ENCODE measurements around the gene ARMC3. TPM values are rescaled to one million over a fixed set of nuclear protein-coding genes. Genes with fewer than 3 reads are reported as not detected.

The ARMC3 gene
- total RNA-seq, 1 experiment from 2014 or later = 0.09 TPM

DNA sequence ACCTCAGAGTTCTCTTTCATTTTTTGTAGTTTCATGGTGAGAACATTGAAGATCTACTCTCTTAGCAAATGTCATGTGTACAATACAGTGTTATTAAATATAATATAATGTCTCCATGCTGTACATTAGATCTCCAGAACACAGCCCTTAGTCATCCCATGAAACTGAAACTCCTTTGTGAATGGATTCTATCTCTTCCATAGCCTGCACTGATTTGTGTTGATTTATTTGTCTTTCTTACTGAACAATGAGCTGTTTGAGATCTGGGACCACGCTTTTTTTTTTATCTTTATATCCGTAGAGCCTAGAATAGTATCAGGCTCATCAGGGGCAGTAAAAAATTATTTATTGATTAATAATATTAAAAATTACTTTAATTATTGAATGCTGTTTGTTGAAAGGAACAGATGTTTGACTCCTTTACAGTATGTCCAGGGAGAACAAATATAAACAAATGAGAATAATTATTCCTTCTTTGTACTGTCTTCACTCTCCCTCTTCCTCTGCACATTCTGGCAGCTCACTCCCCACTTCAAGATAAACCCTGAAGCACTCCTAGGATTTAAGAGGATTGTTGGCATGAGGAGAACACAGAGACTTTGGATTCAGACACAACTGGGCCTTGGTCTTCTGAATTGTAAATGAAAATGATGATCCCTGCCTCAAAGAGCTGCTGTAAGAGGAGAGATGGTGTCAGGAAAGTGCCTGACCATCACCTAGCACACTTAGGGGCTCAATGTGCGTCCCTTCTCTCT is 85.9 kb downstream of the ARMC3 start:
- Mint-ChIP-seq H3K4me3 (no peak overlapping the region), H3K27me3 (ENCODE audit: low read depth) (peaks cover 8% of the 10 kb centered on the region), H3K9me3 (no peaks in the 10 kb centered on the region; a peak in 1 of 5 replicates), H3K4me1 (no peaks in the 10 kb centered on the region; a peak in 1 of 4 replicates), H3K36me3 (ENCODE audit: insufficient read depth in 1 of 3, low read depth in 3 of 3) (no peaks in the 10 kb centered on the region), H3K27ac (no peak overlapping the region)
- H3K4me2 ChIP-seq (ENCODE audit: insufficient read depth, insufficient read length, low read length) = no peak overlapping the region
- no peak for DNase-seq
- no peak overlapping the region for H2AFZ ChIP-seq (ENCODE audit: low read length)
- H2BK20ac ChIP-seq (ENCODE audit: low read depth, low read length, poor library complexity, severe bottlenecking) = no peak overlapping the region
- no peak overlapping the region for H3K23ac ChIP-seq (ENCODE audit: insufficient read length, low read depth, low read length)
- H3K23me2 ChIP-seq (ENCODE audit: insufficient read length, low read depth, low read length, poor library complexity, severe bottlenecking) = no peaks in the 10 kb centered on the region
- no peak overlapping the region for H2BK15ac ChIP-seq (ENCODE audit: low read depth, low read length)
- H4K8ac ChIP-seq (replicated peaks; ENCODE audit: insufficient read length, low read depth, low read length) = no peak overlapping the region
- H3K18ac ChIP-seq (ENCODE audit: insufficient read length, low read depth, low read length) = no peak overlapping the region
- no peak overlapping the region for H3K14ac ChIP-seq (ENCODE audit: insufficient read depth, low read length)
- H3K4ac ChIP-seq (ENCODE audit: low read depth, low read length) = no peak overlapping the region
- H3K27ac ChIP-seq (ENCODE audit: insufficient read length, low read depth, low read length) = no peak overlapping the region
- no peak overlapping the region for H2BK5ac ChIP-seq (ENCODE audit: insufficient read length, low read length)
- no peak overlapping the region for H3K56ac ChIP-seq (ENCODE audit: insufficient read length, low read depth, low read length)
- no peak overlapping the region for H4K91ac ChIP-seq (ENCODE audit: insufficient read length, low read depth, low read length)
- H2BK120ac ChIP-seq (ENCODE audit: low read depth, low read length, poor library complexity, severe bottlenecking) = no peak overlapping the region
- H2BK12ac ChIP-seq (ENCODE audit: insufficient read length, low read depth, low read length) = no peak overlapping the region
- no peaks in the 10 kb centered on the region for H3K4me1 ChIP-seq (ENCODE audit: insufficient read depth, low read length)
- H3K9ac ChIP-seq (ENCODE audit: extremely low read depth, insufficient read length, low read length) = no peak overlapping the region
- no peak overlapping the region for H3T11ph ChIP-seq (ENCODE audit: low read length)
- no peak overlapping the region for H4K5ac ChIP-seq (ENCODE audit: insufficient read length, low read depth, low read length)
- no CpG with 5 or more reads among the region's 3 CpGs for WGBS (ENCODE audit: extremely low coverage, insufficient read length, low lambda C conversion rate)
- no peaks in the 10 kb centered on the region for H4K20me1 ChIP-seq (ENCODE audit: control insufficient read depth, insufficient read depth, insufficient read length)
- H3K79me1 ChIP-seq (ENCODE audit: insufficient read depth, low read depth, low read length, poor library complexity, severe bottlenecking) = no peaks in the 10 kb centered on the region
- H2AK5ac ChIP-seq (ENCODE audit: insufficient read length, low read length) = no peak overlapping the region
- no peaks in the 10 kb centered on the region for H3K79me2 ChIP-seq (ENCODE audit: insufficient read depth, low read length)
- H3K9me3 ChIP-seq (ENCODE audit: control insufficient read depth, low read depth, low read length) = no peaks in the 10 kb centered on the region
- TF ChIP-seq, protein P1, sequence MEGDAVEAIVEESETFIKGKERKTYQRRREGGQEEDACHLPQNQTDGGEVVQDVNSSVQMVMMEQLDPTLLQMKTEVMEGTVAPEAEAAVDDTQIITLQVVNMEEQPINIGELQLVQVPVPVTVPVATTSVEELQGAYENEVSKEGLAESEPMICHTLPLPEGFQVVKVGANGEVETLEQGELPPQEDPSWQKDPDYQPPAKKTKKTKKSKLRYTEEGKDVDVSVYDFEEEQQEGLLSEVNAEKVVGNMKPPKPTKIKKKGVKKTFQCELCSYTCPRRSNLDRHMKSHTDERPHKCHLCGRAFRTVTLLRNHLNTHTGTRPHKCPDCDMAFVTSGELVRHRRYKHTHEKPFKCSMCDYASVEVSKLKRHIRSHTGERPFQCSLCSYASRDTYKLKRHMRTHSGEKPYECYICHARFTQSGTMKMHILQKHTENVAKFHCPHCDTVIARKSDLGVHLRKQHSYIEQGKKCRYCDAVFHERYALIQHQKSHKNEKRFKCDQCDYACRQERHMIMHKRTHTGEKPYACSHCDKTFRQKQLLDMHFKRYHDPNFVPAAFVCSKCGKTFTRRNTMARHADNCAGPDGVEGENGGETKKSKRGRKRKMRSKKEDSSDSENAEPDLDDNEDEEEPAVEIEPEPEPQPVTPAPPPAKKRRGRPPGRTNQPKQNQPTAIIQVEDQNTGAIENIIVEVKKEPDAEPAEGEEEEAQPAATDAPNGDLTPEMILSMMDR (conservative IDR thresholded peaks at IDR 0.05) = no peak
- no peaks in the 10 kb centered on the region; the same call in 1 of the 2 replicates for H3K27me3 ChIP-seq (ENCODE audit: insufficient read depth, low read length)

Data from H9 (cell line).